SH-SY5Y (cell line): Measurements from ENCODE around the gene MOK.

ENCODE experiments used
- GATA2 ChIP-seq: IDR thresholded peaks from 2 replicates; pipeline ENCODE4 v1.6.1; 2011; ENCODE audit warnings: mild to moderate bottlenecking, low read depth, low read length
- GATA3 ChIP-seq: IDR thresholded peaks from 2 replicates; pipeline ENCODE4 v1.6.1; 2011; ENCODE audit warnings: low read depth, mild to moderate bottlenecking, low read length, moderate library complexity

- no peak for TF ChIP-seq GATA2
- no peak for TF ChIP-seq GATA3
These were observed 25.1 kb downstream of the MOK start for GRCh38 chr14:102279688-102280348.
